ENCODE measurements around the gene IGFL4. TPM values are rescaled to one million over a fixed set of nuclear protein-coding genes. Genes with fewer than 3 reads are reported as not detected.

Gene IGFL4
- total RNA-seq, 4 donors from 2014 or later = 1.4 to 10.6 (median 5.5) TPM

GRCh38 chr19:46069806-46070341 is 29.1 kb upstream of the IGFL4 start:
- Histone ChIP-seq H3K27me3 (peaks cover 44% of the 10 kb centered on the region), H3K9me3 (no peaks in the 10 kb centered on the region), H3K36me3 (no peaks in the 10 kb centered on the region), H3K27ac (no peak overlapping the region), H3K4me3 (no peak overlapping the region), H3K4me1 (peaks cover 31% of the 10 kb centered on the region)
- DNase-seq (ENCODE audit: low spot score in 2 of 2) = no peak
- WGBS = 14% methylated on average over 6 of the region's 6 CpGs
- TF ChIP-seq POLR2A (IDR thresholded peaks at IDR 0.05) = no peak
- no peak for TF ChIP-seq EP300 (IDR thresholded peaks at IDR 0.05)
- no peak for TF ChIP-seq POLR2AphosphoS5 (IDR thresholded peaks at IDR 0.05)
- no peak for TF ChIP-seq CTCF (IDR thresholded peaks at IDR 0.05)

GRCh38 chr19:46068345-46069258 is 27.8 kb upstream of the IGFL4 start:
- DNase-seq (ENCODE audit: low spot score in 2 of 2) = no peak
- Histone ChIP-seq H3K27ac (no peak overlapping the region), H3K4me1 (peaks cover 31% of the 10 kb centered on the region), H3K36me3 (no peaks in the 10 kb centered on the region), H3K27me3 (peaks cover 38% of the 10 kb centered on the region), H3K9me3 (no peaks in the 10 kb centered on the region), H3K4me3 (no peak overlapping the region)
- 53% methylated on average over 12 of the region's 12 CpGs for WGBS
- TF ChIP-seq EP300 (IDR thresholded peaks at IDR 0.05) (no peak), POLR2AphosphoS5 (IDR thresholded peaks at IDR 0.05) (no peak), CTCF (IDR thresholded peaks at IDR 0.05) (no peak), POLR2A (IDR thresholded peaks at IDR 0.05) (no peak)

- Histone ChIP-seq H3K4me3 (no peak overlapping the region), H3K4me1 (peaks cover 31% of the 10 kb centered on the region), H3K9me3 (no peaks in the 10 kb centered on the region), H3K27me3 (peaks cover 32% of the 10 kb centered on the region), H3K36me3 (no peaks in the 10 kb centered on the region), H3K27ac (no peak overlapping the region)
- WGBS = 77% methylated on average over 1 of the region's 1 CpG
- no peak for DNase-seq (ENCODE audit: low spot score in 2 of 2)
- TF ChIP-seq EP300 (IDR thresholded peaks at IDR 0.05) (no peak), POLR2A (IDR thresholded peaks at IDR 0.05) (no peak), POLR2AphosphoS5 (IDR thresholded peaks at IDR 0.05) (no peak), CTCF (IDR thresholded peaks at IDR 0.05) (no peak)
Measured at GRCh38 chr19:46067691-46068090, 26.9 kb upstream of the IGFL4 start.

- 59% methylated on average over 1 of the region's 1 CpG for WGBS
Measured at GRCh38 chr19:46066471-46066870, 25.7 kb upstream of the IGFL4 start.

More at GRCh38 chr19:46066471-46066870, 25.7 kb upstream of the IGFL4 start:
- no peak overlapping the region for H3K27ac ChIP-seq
- peaks cover 31% of the 10 kb centered on the region for H3K27me3 ChIP-seq
- H3K4me3 ChIP-seq = no peak overlapping the region
- no peaks in the 10 kb centered on the region for H3K9me3 ChIP-seq
- no peaks in the 10 kb centered on the region for H3K36me3 ChIP-seq
- no peak for TF ChIP-seq POLR2AphosphoS5 (IDR thresholded peaks at IDR 0.05)
- no peak for TF ChIP-seq CTCF (IDR thresholded peaks at IDR 0.05)
- no peak for TF ChIP-seq POLR2A (IDR thresholded peaks at IDR 0.05)
- TF ChIP-seq EP300 (IDR thresholded peaks at IDR 0.05) = no peak
- H3K4me1 ChIP-seq = peaks cover 31% of the 10 kb centered on the region
- DNase-seq (ENCODE audit: low spot score in 2 of 2) = no peak
